ENCODE results near the gene ZC3H8. TPM values are rescaled to one million over a fixed set of nuclear protein-coding genes. Genes with fewer than 3 reads are reported as not detected.

Gene ZC3H8
- total and polyA plus RNA-seq, 2 donors (not counting 1 experiment from before 2014, with no cell fraction given), result 5.5 to 26.0 TPM

DNA sequence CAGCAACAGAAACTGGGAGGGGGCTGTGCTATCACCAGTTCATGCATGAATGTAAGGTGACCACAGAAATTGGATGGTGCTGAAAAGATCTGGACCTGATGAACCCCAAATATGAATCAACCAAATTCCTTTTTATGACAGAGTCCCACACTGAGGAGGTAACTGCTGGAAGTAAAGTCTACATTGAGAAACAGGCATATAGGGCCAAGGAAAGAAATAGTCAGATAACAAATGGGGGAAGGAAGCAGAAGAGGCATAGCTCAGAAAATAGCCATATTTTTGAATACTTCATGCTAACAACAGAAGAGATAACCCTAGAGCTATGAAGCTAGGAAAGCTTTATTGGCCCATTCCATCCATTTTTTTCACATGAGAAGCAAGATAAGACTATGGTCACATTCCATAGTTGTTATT lies 46.3 kb upstream of the ZC3H8 start:
- H3K27me3 Mint-ChIP-seq, result no peaks in the 10 kb centered on the region
- peaks cover 3% of the 10 kb centered on the region for H3K4me1 Mint-ChIP-seq
- peaks cover 0 to 4% of the 10 kb centered on the region in 2 donors for H3K4me1 ChIP-seq (ENCODE audit: control insufficient read depth in 2 of 2, insufficient read depth in 2 of 2, low read length in 2 of 2)
- DNase-seq (no peak), ATAC-seq (ENCODE audit: low read depth) (no peak)
- no peak overlapping the region for H2AFZ ChIP-seq (ENCODE audit: insufficient read depth, low read depth, low read length, poor library complexity, severe bottlenecking)
- H3K4me3 ChIP-seq (ENCODE audit: control extremely low read depth in 1 of 5, extremely low read depth in 1 of 5, insufficient read depth in 1 of 5, low read depth in 2 of 5, low read length in 4 of 5), result no peak overlapping the region
- POLR2A ChIA-PET, result no interaction called here
- no peak overlapping the region for H3K4me2 ChIP-seq (replicated peaks; ENCODE audit: low read depth, low read length, poor library complexity, severe bottlenecking)
- no peaks in the 10 kb centered on the region for H3K9me3 Mint-ChIP-seq (ENCODE audit: insufficient read depth)
- no peak overlapping the region for H3K4me3 Mint-ChIP-seq
- no peak overlapping the region for H3K27ac Mint-ChIP-seq
- TF ChIP-seq CTCF (IDR thresholded peaks at IDR 0.05) (no peak), EZH2 (IDR thresholded peaks at IDR 0.05; ENCODE audit: borderline replicate concordance, insufficient read depth, low read depth, low read length, poor library complexity, severe bottlenecking) (no peak)
- H3K27me3 ChIP-seq (replicated peaks in 1 of 4; ENCODE audit: control extremely low read depth in 1 of 4, control insufficient read depth in 3 of 4, insufficient read depth in 4 of 4, low read length in 3 of 4), result no peaks in the 10 kb centered on the region
- H3K9ac ChIP-seq (ENCODE audit: low read length), result no peak overlapping the region
- intact Hi-C loops (cut with micrococcal nuclease), result no loop called here
- CTCF ChIA-PET, result no interaction called here
- peaks cover 9% of the 10 kb centered on the region for H3K79me2 ChIP-seq (ENCODE audit: control insufficient read depth, insufficient read depth, low read length)
- no peak overlapping the region for H3K27ac ChIP-seq (ENCODE audit: low read length in 2 of 2)
- no peaks in the 10 kb centered on the region for H3K9me3 ChIP-seq (ENCODE audit: control extremely low read depth in 1 of 3, control insufficient read depth in 2 of 3, insufficient read depth in 1 of 3, low read length in 2 of 3)
- H4K20me1 ChIP-seq (ENCODE audit: control insufficient read depth, insufficient read depth, low read length, poor library complexity, severe bottlenecking), result peaks cover 7% of the 10 kb centered on the region
- H3K36me3 ChIP-seq (replicated peaks in 1 of 2; ENCODE audit: control extremely low read depth in 1 of 2, control insufficient read depth in 1 of 2, extremely low read depth in 1 of 2, insufficient read depth in 2 of 2, low read length in 1 of 2), result peaks cover 5 to 16% of the 10 kb centered on the region in 2 experiments

DNA sequence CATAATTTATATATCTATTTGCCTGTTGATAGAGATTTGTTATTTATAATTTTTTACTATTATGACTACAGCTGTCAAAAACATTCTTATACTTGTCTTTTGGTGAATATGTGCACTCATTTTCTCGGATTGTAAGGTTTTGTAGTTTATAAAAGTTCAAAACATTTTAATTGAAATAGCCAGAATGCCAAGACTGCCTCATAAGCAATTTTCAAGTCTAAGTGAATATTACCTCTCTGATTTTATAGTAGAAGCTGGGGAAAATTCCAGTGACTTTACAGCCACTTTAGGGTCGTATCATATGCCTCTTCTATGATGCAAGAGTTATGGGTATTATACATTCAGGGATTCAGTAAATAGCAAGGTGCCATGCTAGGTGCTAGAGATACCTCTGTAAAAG lies 41.6 kb upstream of the ZC3H8 start:
- H4K20me1 ChIP-seq (ENCODE audit: control insufficient read depth, insufficient read depth, low read length, poor library complexity, severe bottlenecking), result peaks cover 7% of the 10 kb centered on the region
- H3K9ac ChIP-seq (ENCODE audit: low read length), result no peak overlapping the region
- no peak overlapping the region for H3K27ac ChIP-seq (ENCODE audit: low read length in 2 of 2)
- no peak overlapping the region for H2AFZ ChIP-seq (ENCODE audit: insufficient read depth, low read depth, low read length, poor library complexity, severe bottlenecking)
- no CpG with 5 or more reads among the region's 2 CpGs for WGBS (ENCODE audit: insufficient coverage)
- POLR2A ChIA-PET, result no interaction called here
- Mint-ChIP-seq H3K9me3 (ENCODE audit: insufficient read depth) (no peaks in the 10 kb centered on the region), H3K27ac (no peak overlapping the region), H3K4me3 (no peak overlapping the region), H3K4me1 (no peaks in the 10 kb centered on the region), H3K27me3 (no peaks in the 10 kb centered on the region)
- H3K36me3 ChIP-seq (replicated peaks in 1 of 2; ENCODE audit: control extremely low read depth in 1 of 2, control insufficient read depth in 1 of 2, extremely low read depth in 1 of 2, insufficient read depth in 2 of 2, low read length in 1 of 2), result peaks cover 2 to 7% of the 10 kb centered on the region in 2 experiments
- TF ChIP-seq CTCF (IDR thresholded peaks at IDR 0.05), result no peak
- TF ChIP-seq EZH2 (IDR thresholded peaks at IDR 0.05; ENCODE audit: borderline replicate concordance, insufficient read depth, low read depth, low read length, poor library complexity, severe bottlenecking), result no peak
- no peaks in the 10 kb centered on the region for H3K9me3 ChIP-seq (ENCODE audit: control extremely low read depth in 1 of 3, control insufficient read depth in 2 of 3, insufficient read depth in 1 of 3, low read length in 2 of 3)
- ATAC-seq (ENCODE audit: low read depth), result no peak
- no peak for DNase-seq
- H3K79me2 ChIP-seq (ENCODE audit: control insufficient read depth, insufficient read depth, low read length), result peaks cover 9% of the 10 kb centered on the region
- H3K4me3 ChIP-seq (ENCODE audit: control extremely low read depth in 1 of 5, extremely low read depth in 1 of 5, insufficient read depth in 1 of 5, low read depth in 2 of 5, low read length in 4 of 5), result no peak overlapping the region
- intact Hi-C loops (cut with micrococcal nuclease), result no loop called here
- no peaks in the 10 kb centered on the region for H3K4me1 ChIP-seq (ENCODE audit: control insufficient read depth in 2 of 2, insufficient read depth in 2 of 2, low read length in 2 of 2)
- CTCF ChIA-PET, result no interaction called here
- H3K27me3 ChIP-seq (replicated peaks in 1 of 4; ENCODE audit: control extremely low read depth in 1 of 4, control insufficient read depth in 3 of 4, insufficient read depth in 4 of 4, low read length in 3 of 4), result no peaks in the 10 kb centered on the region
- H3K4me2 ChIP-seq (replicated peaks; ENCODE audit: low read depth, low read length, poor library complexity, severe bottlenecking), result no peak overlapping the region

All from B cell (primary cell).